H7 (cell line): ENCODE data around the gene ENTR1. TPM values are rescaled to one million over a fixed set of nuclear protein-coding genes. Genes with fewer than 3 reads are reported as not detected.

ENCODE experiments used
- DNase-seq: peaks from one replicate; pipeline ENCODE4 v3.0.0; 2012
- H3K27me3 ChIP-seq: 2 replicates; pipeline ENCODE4 v1.6.0; 2011; ENCODE audit warnings: mild to moderate bottlenecking, low read length; ENCODE audit not compliant: control insufficient read depth, insufficient read depth
- H3K36me3 ChIP-seq: replicated peaks from 2 replicates; pipeline ENCODE4 v1.5.1; 2011; ENCODE audit warnings: low read length; ENCODE audit not compliant: control insufficient read depth, insufficient read depth
- H3K4me3 ChIP-seq: 2 replicates; pipeline ENCODE4 v1.5.1; 2011; ENCODE audit warnings: low read depth, mild to moderate bottlenecking, control low read depth, low read length, moderate library complexity; ENCODE audit not compliant: insufficient read depth
- total RNA-seq: library from RNA; depleted of rRNA; stranded (reverse); fragments of >200 nt; shearing (Covaris generic); gene quantifications from 2 replicates; pipeline ENCODE4 v1.2.3, GENCODE V29; 2014

The ENTR1 gene
- total RNA-seq, 1 experiment from 2014 or later = 141 TPM

GRCh38 chr9:136386018-136386417, 24.4 kb downstream of the ENTR1 start:
- no peak for DNase-seq
- Histone ChIP-seq H3K36me3 (peaks cover 34% of the 10 kb centered on the region), H3K27me3 (no peaks in the 10 kb centered on the region), H3K4me3 (no peak overlapping the region)

- no peak overlapping the region for H3K4me3 ChIP-seq
- peaks cover 38% of the 10 kb centered on the region for H3K36me3 ChIP-seq
Measured at GRCh38 chr9:136385015-136385414, 25.4 kb downstream of the ENTR1 start.

GRCh38 chr9:136383436-136383835, 27.0 kb downstream of the ENTR1 start:
- Histone ChIP-seq H3K4me3 (no peak overlapping the region), H3K27me3 (no peaks in the 10 kb centered on the region), H3K36me3 (peaks cover 27% of the 10 kb centered on the region)
- DNase-seq = no peak

More at GRCh38 chr9:136385015-136385414, 25.4 kb downstream of the ENTR1 start:
- DNase-seq = no peak
- no peaks in the 10 kb centered on the region for H3K27me3 ChIP-seq

- Histone ChIP-seq H3K36me3 (peaks cover 18% of the 10 kb centered on the region), H3K27me3 (no peaks in the 10 kb centered on the region), H3K4me3 (no peak overlapping the region)
- DNase-seq = no peak
Measured at GRCh38 chr9:136381966-136382513, 28.4 kb downstream of the ENTR1 start.

- no peak for DNase-seq
- H3K4me3 ChIP-seq = no peak overlapping the region
- no peaks in the 10 kb centered on the region for H3K27me3 ChIP-seq
- peaks cover 17% of the 10 kb centered on the region for H3K36me3 ChIP-seq
Measured at GRCh38 chr9:136381311-136381710, 29.1 kb downstream of the ENTR1 start.

GRCh38 chr9:136380381-136380780, 30.0 kb downstream of the ENTR1 start:
- H3K27me3 ChIP-seq = no peaks in the 10 kb centered on the region
- DNase-seq = no peak
- H3K4me3 ChIP-seq = no peak overlapping the region
- peaks cover 16% of the 10 kb centered on the region for H3K36me3 ChIP-seq

GRCh38 chr9:136379891-136380290, 30.5 kb downstream of the ENTR1 start:
- Histone ChIP-seq H3K27me3 (no peaks in the 10 kb centered on the region), H3K4me3 (no peak overlapping the region), H3K36me3 (peaks cover 16% of the 10 kb centered on the region)
- no peak for DNase-seq

GRCh38 chr9:136379401-136379800, 31.0 kb downstream of the ENTR1 start:
- H3K27me3 ChIP-seq = no peaks in the 10 kb centered on the region
- H3K4me3 ChIP-seq = no peak overlapping the region
- no peak for DNase-seq
- H3K36me3 ChIP-seq = peaks cover 16% of the 10 kb centered on the region

- no peaks in the 10 kb centered on the region for H3K27me3 ChIP-seq
- peaks cover 14% of the 10 kb centered on the region for H3K36me3 ChIP-seq
- DNase-seq = no peak
- no peak overlapping the region for H3K4me3 ChIP-seq
Measured at GRCh38 chr9:136379003-136379287, 31.5 kb downstream of the ENTR1 start.

GRCh38 chr9:136378170-136379002, 32.0 kb downstream of the ENTR1 start:
- DNase-seq = no peak
- Histone ChIP-seq H3K27me3 (no peaks in the 10 kb centered on the region), H3K4me3 (no peak overlapping the region), H3K36me3 (peaks cover 14% of the 10 kb centered on the region)

GRCh38 chr9:136377341-136378169, 32.9 kb downstream of the ENTR1 start:
- no peaks in the 10 kb centered on the region for H3K27me3 ChIP-seq
- H3K36me3 ChIP-seq = peaks cover 11% of the 10 kb centered on the region
- no peak for DNase-seq
- H3K4me3 ChIP-seq = no peak overlapping the region

- H3K36me3 ChIP-seq = peaks cover 6% of the 10 kb centered on the region
- no peak for DNase-seq
- H3K27me3 ChIP-seq = no peaks in the 10 kb centered on the region
Measured at GRCh38 chr9:136376457-136376856, 34.0 kb downstream of the ENTR1 start.

GRCh38 chr9:136375096-136375495, 35.3 kb downstream of the ENTR1 start:
- Histone ChIP-seq H3K4me3 (no peak overlapping the region), H3K27me3 (no peaks in the 10 kb centered on the region), H3K36me3 (peaks cover 2% of the 10 kb centered on the region; the same call in 1 of the 2 replicates)
- no peak for DNase-seq

More at GRCh38 chr9:136376457-136376856, 34.0 kb downstream of the ENTR1 start:
- no peak overlapping the region for H3K4me3 ChIP-seq

- H3K4me3 ChIP-seq = no peak overlapping the region
- peaks cover under 1% of the 10 kb centered on the region; the same call in 1 of the 2 replicates for H3K36me3 ChIP-seq
- DNase-seq = no peak
- no peaks in the 10 kb centered on the region for H3K27me3 ChIP-seq
Measured at GRCh38 chr9:136374183-136374575, 36.2 kb downstream of the ENTR1 start.
